Measurements from ENCODE around the gene NECAB3. TPM values are rescaled to one million over a fixed set of nuclear protein-coding genes. Genes with fewer than 3 reads are reported as not detected.

The NECAB3 gene
- total and polyA plus RNA-seq, 2 donors (not counting 3 experiments of a cell fraction or from before 2014, with no cell fraction given) = 18.1 to 22.4 TPM

DNA sequence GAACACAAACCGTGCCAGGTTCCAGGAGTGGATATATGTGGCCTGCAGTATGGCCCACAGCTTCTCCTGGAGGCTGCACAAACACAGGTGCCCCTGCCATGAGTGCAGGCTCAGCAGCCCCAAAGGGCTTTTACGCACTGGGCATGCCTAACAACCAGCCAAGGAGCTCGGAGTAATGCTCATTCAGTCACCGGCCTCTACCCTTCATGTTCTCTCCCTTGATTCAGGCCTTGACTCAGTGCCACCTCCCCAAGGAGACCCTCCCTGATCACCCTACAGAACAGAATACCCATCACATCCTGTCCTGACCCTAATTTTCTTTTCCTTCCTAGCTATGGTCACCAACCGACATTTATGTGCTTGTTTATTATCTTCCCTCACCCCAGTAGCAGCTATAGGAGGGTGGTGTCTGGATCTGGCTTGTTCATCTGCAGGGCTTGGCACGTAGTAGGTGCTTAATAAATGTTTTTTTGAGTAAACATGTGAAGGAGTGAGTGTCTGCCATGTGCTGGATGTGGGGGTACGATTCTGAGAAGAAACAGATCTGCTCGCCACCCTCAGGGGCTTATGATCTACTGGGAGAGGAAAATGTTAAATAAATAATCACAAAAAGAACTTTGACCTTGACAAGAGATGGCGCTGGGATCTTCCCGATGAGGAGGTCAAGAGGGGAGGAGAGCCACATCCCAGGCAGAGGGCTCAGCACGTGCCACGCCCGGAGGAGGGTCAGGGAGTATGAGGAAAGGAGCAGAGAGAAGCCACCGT lies 36.6 kb upstream of the NECAB3 start:
- TF ChIP-seq, protein P1, sequence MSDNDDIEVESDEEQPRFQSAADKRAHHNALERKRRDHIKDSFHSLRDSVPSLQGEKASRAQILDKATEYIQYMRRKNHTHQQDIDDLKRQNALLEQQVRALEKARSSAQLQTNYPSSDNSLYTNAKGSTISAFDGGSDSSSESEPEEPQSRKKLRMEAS (IDR thresholded peaks at IDR 0.05; ENCODE audit: insufficient read depth, insufficient read length) = no peak
- no peak for TF ChIP-seq EZH2 (IDR thresholded peaks at IDR 0.05; ENCODE audit: borderline replicate concordance, low read depth, low read length, severe bottlenecking)
- TF ChIP-seq GATA2 (IDR thresholded peaks at IDR 0.05; ENCODE audit: insufficient read depth, insufficient read length, low read depth, low read length) = no peak
- TF ChIP-seq FOS (IDR thresholded peaks at IDR 0.05; ENCODE audit: borderline replicate concordance, insufficient read depth, low read length) = no peak
- no peak for TF ChIP-seq MYC (IDR thresholded peaks at IDR 0.05; ENCODE audit: low read depth, low read length)
- TF ChIP-seq POLR2A (IDR thresholded peaks at IDR 0.05; ENCODE audit: low read depth, low read length) = no peak
- no peak for TF ChIP-seq POLR2AphosphoS5 (IDR thresholded peaks at IDR 0.05; ENCODE audit: insufficient read depth, low read depth, low read length)
- TF ChIP-seq JUN (IDR thresholded peaks at IDR 0.05; ENCODE audit: borderline replicate concordance, insufficient read depth, insufficient read length, low read depth) = no peak
- TF ChIP-seq, protein P2, sequence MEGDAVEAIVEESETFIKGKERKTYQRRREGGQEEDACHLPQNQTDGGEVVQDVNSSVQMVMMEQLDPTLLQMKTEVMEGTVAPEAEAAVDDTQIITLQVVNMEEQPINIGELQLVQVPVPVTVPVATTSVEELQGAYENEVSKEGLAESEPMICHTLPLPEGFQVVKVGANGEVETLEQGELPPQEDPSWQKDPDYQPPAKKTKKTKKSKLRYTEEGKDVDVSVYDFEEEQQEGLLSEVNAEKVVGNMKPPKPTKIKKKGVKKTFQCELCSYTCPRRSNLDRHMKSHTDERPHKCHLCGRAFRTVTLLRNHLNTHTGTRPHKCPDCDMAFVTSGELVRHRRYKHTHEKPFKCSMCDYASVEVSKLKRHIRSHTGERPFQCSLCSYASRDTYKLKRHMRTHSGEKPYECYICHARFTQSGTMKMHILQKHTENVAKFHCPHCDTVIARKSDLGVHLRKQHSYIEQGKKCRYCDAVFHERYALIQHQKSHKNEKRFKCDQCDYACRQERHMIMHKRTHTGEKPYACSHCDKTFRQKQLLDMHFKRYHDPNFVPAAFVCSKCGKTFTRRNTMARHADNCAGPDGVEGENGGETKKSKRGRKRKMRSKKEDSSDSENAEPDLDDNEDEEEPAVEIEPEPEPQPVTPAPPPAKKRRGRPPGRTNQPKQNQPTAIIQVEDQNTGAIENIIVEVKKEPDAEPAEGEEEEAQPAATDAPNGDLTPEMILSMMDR (IDR thresholded peaks at IDR 0.05; ENCODE audit: extremely low read depth in 1 of 2, insufficient read depth in 1 of 2, low read depth in 1 of 2, low read length in 2 of 2) = no peak
- Histone ChIP-seq H3K9me1 (replicated peaks; ENCODE audit: control insufficient read depth, extremely low read depth, insufficient read depth, low read length) (no peaks in the 10 kb centered on the region), H2AFZ (ENCODE audit: low read depth, low read length) (no peak overlapping the region), H3K4me1 (ENCODE audit: control insufficient read depth, extremely low read depth, insufficient read depth, low read length) (no peaks in the 10 kb centered on the region), H3K27ac (ENCODE audit: insufficient read depth, low read depth, low read length) (no peak overlapping the region), H3K79me2 (ENCODE audit: control insufficient read depth, insufficient read depth, low read length) (no peaks in the 10 kb centered on the region), H3K9ac (replicated peaks; ENCODE audit: extremely low read depth, insufficient read depth, low read length) (no peak overlapping the region), H3K27me3 (ENCODE audit: control insufficient read depth in 2 of 2, insufficient read depth in 2 of 2, low read length in 2 of 2) (no peaks in the 10 kb centered on the region), H3K4me2 (ENCODE audit: insufficient read depth, low read length) (no peak overlapping the region), H4K20me1 (replicated peaks; ENCODE audit: control insufficient read depth, extremely low read depth, insufficient read depth, low read length) (no peaks in the 10 kb centered on the region), H3K9me3 (replicated peaks; ENCODE audit: control insufficient read depth, insufficient read depth, low read length) (no peaks in the 10 kb centered on the region), H3K4me3 (replicated peaks in 1 of 3; ENCODE audit: insufficient read depth in 1 of 3, low read depth in 1 of 3, low read length in 3 of 3) (no peak overlapping the region), H3K36me3 (ENCODE audit: control insufficient read depth in 2 of 2, extremely low read depth in 1 of 2, insufficient read depth in 2 of 2, low read length in 2 of 2) (peaks cover 0 to 2% of the 10 kb centered on the region in 2 experiments)
- dilution Hi-C loops (cut with MboI; ENCODE audit: extremely low pct_ligation_motif_present, low sequenced_read_pairs) (no loop called here), intact Hi-C loops (cut with micrococcal nuclease) (no loop called here)
- CTCF ChIA-PET = no interaction called here
- no TSS peak for BruUV-seq (replicated peaks)
- DNase-seq (ENCODE audit: low read depth, low spot score) (no peak), FAIRE-seq (no peak)
- POLR2A ChIA-PET = no interaction called here

Measured in endothelial cell of umbilical vein (primary cell).